CD14-positive monocyte (primary cell): ENCODE results near the gene CLOCK. TPM values are rescaled to one million over a fixed set of nuclear protein-coding genes. Genes with fewer than 3 reads are reported as not detected.

Source experiments
- DNase-seq, 3 donors: peaks; one replicate each; pipeline ENCODE4 v3.0.0-alpha.2; 2011 to 2022
- H2AFZ ChIP-seq: 2 replicates; pipeline ENCODE4 v1.6.0; 2012; ENCODE audit warnings: mild to moderate bottlenecking, low read depth, low read length, inconsistent platforms; ENCODE audit not compliant: insufficient read depth, poor library complexity, severe bottlenecking
- H3K27ac ChIP-seq, 2 donors: 1 replicate in 1 of 2; 2 replicates in 1 of 2; pipeline ENCODE4 v1.5.1; 2012 to 2013; ENCODE audit warnings: low read length in 2 of 2, control low read depth in 1 of 2, inconsistent platforms in 1 of 2, low read depth in 1 of 2, mild to moderate bottlenecking in 1 of 2
- H3K27me3 ChIP-seq, 2 donors: one replicate each; pipeline versions ENCODE4 v1.6.0 to v1.6.1; 2011 to 2013; ENCODE audit warnings: low read length in 2 of 2; ENCODE audit not compliant: control insufficient read depth in 2 of 2, insufficient read depth in 2 of 2
- H3K36me3 ChIP-seq, 2 donors: replicated peaks in 1 of 2; 1 replicate in 1 of 2; 2 replicates in 1 of 2; pipeline versions ENCODE4 v1.5.1 to v1.6.1; 2012 to 2013; ENCODE audit warnings: low read length in 2 of 2, control low read depth in 1 of 2, inconsistent platforms in 1 of 2, mild to moderate bottlenecking in 1 of 2; ENCODE audit not compliant: insufficient read depth in 2 of 2, control insufficient read depth in 1 of 2
- H3K4me1 ChIP-seq, 2 donors: 1 replicate in 1 of 2; 2 replicates in 1 of 2; pipeline versions ENCODE4 v1.5.1 to v1.6.1; 2012 to 2013; ENCODE audit warnings: low read length in 2 of 2, control low read depth in 1 of 2, inconsistent platforms in 1 of 2, mild to moderate bottlenecking in 1 of 2, moderate library complexity in 1 of 2; ENCODE audit not compliant: insufficient read depth in 2 of 2, control insufficient read depth in 1 of 2
- H3K4me2 ChIP-seq: replicated peaks from 2 replicates; pipeline ENCODE3; 2012; ENCODE audit warnings: low read length, moderate library complexity, mild to moderate bottlenecking; ENCODE audit not compliant: poor library complexity, severe bottlenecking; ENCODE audit errors: extremely low read depth
- H3K4me3 ChIP-seq, 3 experiments: fragments of 200-600 bp in 1 of 3; sonication (generic) in 1 of 3; replicated peaks in 1 of 3; 1 replicate in 2 of 3; 2 replicates in 1 of 3; pipeline ENCODE4 v1.5.1; 2011 to 2013; ENCODE audit warnings: low read length in 3 of 3, mild to moderate bottlenecking in 3 of 3, control low read depth in 2 of 3, low read depth in 2 of 3, inconsistent platforms in 1 of 3, moderate library complexity in 1 of 3
- H3K79me2 ChIP-seq: 2 replicates; pipeline ENCODE4 v1.6.0; 2012; ENCODE audit warnings: mild to moderate bottlenecking, control low read depth, inconsistent platforms, low read length, moderate library complexity; ENCODE audit not compliant: insufficient read depth
- H3K9ac ChIP-seq: 2 replicates; pipeline ENCODE4 v1.6.0; 2017; ENCODE audit warnings: low read length, mild to moderate bottlenecking; ENCODE audit not compliant: insufficient read depth, poor library complexity, severe bottlenecking
- H3K9me3 ChIP-seq, 2 donors: replicated peaks in 1 of 2; 1 replicate in 1 of 2; 2 replicates in 1 of 2; pipeline versions ENCODE4 v1.5.1 to v1.6.1; 2012 to 2013; ENCODE audit warnings: low read length in 2 of 2, control low read depth in 1 of 2; ENCODE audit not compliant: control insufficient read depth in 1 of 2, insufficient read depth in 1 of 2
- H4K20me1 ChIP-seq: 2 replicates; pipeline ENCODE4 v1.6.0; 2012; ENCODE audit warnings: mild to moderate bottlenecking, low read length, control low read depth, moderate library complexity; ENCODE audit not compliant: insufficient read depth
- H3K27ac Mint-ChIP-seq, 7 donors: one replicate each; pipeline ENCODE4 v1.8.0; 2020; ENCODE audit warnings: mild to moderate bottlenecking in 7 of 7, mixed read lengths in 7 of 7, moderate library complexity in 6 of 7, inconsistent platforms in 2 of 7
- H3K27me3 Mint-ChIP-seq, 3 donors: one replicate each; pipeline ENCODE4 v1.8.0; 2021 to 2022; ENCODE audit warnings: low read depth in 3 of 3, mild to moderate bottlenecking in 3 of 3, mixed read lengths in 3 of 3, moderate library complexity in 3 of 3, inconsistent platforms in 1 of 3
- H3K36me3 Mint-ChIP-seq, 2 donors: one replicate each; pipeline ENCODE4 v1.8.0; 2020; ENCODE audit warnings: mixed read lengths in 2 of 2, inconsistent platforms in 1 of 2, mild to moderate bottlenecking in 1 of 2
- H3K4me1 Mint-ChIP-seq: one replicate; pipeline ENCODE4 v1.8.0; 2020; ENCODE audit warnings: mild to moderate bottlenecking, mixed read lengths
- H3K4me3 Mint-ChIP-seq, 2 donors: one replicate each; pipeline ENCODE4 v1.8.0; 2020; ENCODE audit warnings: mild to moderate bottlenecking in 2 of 2, mixed read lengths in 2 of 2, moderate library complexity in 1 of 2
- H3K9me3 Mint-ChIP-seq, 7 donors: one replicate each; pipeline ENCODE4 v1.8.0; 2020 to 2022; ENCODE audit warnings: mixed read lengths in 7 of 7, mild to moderate bottlenecking in 6 of 7, moderate library complexity in 6 of 7, inconsistent platforms in 2 of 7
- WGBS: methylation state at CpG from one replicate; pipeline ENCODE4 v1.1.5; 2013; ENCODE audit warnings: missing lambda C conversion rate; ENCODE audit not compliant: insufficient coverage; 5-methylcytosine and 5-hydroxymethylcytosine counted together
- intact Hi-C, 2 donors: fragments of 100-400 bp; cut with micrococcal nuclease; formaldehyde crosslinking; loops; one replicate each; pipeline versions ENCODE4 v1.15.0 to v1.15.1; 2023
- polyA plus RNA-seq, 3 donors: library from polyadenylated mRNA; depleted of rRNA in 1 of 3; unstranded in 2 of 3; stranded (reverse) in 1 of 3; fragments of 300-500 nt in 2 of 3; fragments of >200 nt in 1 of 3; fragmentation: Illumina TruSeq in 2 of 3; gene quantifications; 1 replicate in 2 of 3; 2 replicates in 1 of 3; pipeline ENCODE4 v1.2.3, GENCODE V29; 2012 to 2021
- TF ChIP-seq, protein P1 (sequence below): fragments of 200-600 bp; IDR thresholded peaks from one replicate; pipeline ENCODE4 v1.8.0; 2022; ENCODE audit warnings: antibody characterized with exemption, mild to moderate bottlenecking

The CLOCK gene
- polyA plus RNA-seq, 3 donors, result 1.9 to 3.7 (median 2.9) TPM

DNA sequence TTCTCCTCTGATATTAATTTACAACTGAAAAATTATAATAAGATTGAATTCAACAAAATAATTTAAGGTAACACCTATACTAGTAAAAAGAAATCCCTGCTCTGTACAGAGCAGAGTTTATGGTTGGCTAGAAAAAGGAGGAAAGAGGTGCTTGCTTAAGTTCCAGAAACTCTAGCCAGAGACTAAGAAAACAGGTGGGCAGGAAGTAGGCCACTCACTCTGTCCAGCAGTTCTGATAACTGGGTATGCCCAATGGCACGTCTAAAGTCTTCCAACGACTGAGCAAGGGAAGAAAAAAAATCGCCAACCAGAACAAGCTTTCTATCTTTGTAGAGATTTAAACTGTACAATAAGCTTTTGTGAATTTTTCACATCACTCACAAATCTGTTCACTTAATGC is 108.9 kb downstream of the CLOCK start:
- intact Hi-C loops, result no loop called here
- WGBS, result no CpG with 5 or more reads among the region's 3 CpGs
- TF ChIP-seq, protein P1, sequence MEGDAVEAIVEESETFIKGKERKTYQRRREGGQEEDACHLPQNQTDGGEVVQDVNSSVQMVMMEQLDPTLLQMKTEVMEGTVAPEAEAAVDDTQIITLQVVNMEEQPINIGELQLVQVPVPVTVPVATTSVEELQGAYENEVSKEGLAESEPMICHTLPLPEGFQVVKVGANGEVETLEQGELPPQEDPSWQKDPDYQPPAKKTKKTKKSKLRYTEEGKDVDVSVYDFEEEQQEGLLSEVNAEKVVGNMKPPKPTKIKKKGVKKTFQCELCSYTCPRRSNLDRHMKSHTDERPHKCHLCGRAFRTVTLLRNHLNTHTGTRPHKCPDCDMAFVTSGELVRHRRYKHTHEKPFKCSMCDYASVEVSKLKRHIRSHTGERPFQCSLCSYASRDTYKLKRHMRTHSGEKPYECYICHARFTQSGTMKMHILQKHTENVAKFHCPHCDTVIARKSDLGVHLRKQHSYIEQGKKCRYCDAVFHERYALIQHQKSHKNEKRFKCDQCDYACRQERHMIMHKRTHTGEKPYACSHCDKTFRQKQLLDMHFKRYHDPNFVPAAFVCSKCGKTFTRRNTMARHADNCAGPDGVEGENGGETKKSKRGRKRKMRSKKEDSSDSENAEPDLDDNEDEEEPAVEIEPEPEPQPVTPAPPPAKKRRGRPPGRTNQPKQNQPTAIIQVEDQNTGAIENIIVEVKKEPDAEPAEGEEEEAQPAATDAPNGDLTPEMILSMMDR, result no peak

DNA sequence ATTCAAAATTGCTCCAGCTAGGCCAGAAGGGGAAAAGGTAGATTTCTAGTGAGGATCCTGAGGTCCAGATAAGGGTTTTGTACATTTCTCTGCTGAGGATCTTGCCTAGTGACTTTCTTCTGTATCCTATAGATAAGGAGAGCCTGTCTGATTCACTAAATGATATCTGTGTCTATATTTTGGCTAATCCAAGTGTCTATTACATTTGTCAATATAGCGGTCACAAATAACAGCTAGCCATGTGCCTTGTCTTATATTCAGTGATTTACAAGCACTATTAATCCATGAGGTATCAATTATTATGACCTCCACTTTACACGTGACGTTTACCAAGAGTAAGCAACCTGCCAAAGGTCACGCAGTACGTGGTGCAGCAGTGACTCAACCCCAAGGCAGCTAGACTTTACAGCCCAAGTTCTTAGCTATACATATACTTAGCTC is 109.3 kb downstream of the CLOCK start:
- TF ChIP-seq, protein P1, result no peak
- no peak overlapping the region for H3K9ac ChIP-seq
- H3K36me3 ChIP-seq, result peaks cover 41 to 89% of the 10 kb centered on the region in 2 donors
- no peaks in the 10 kb centered on the region for H3K4me1 ChIP-seq
- H3K79me2 ChIP-seq, result no peaks in the 10 kb centered on the region
- Mint-ChIP-seq H3K27ac (no peak overlapping the region), H3K27me3 (no peaks in the 10 kb centered on the region), H3K36me3 (peaks cover 52 to 61% of the 10 kb centered on the region in 2 donors), H3K4me1 (peaks cover 5% of the 10 kb centered on the region), H3K4me3 (no peak overlapping the region), H3K9me3 (no peaks in the 10 kb centered on the region)
- H3K4me3 ChIP-seq, result no peak overlapping the region
- H3K4me2 ChIP-seq, result no peak overlapping the region
- H4K20me1 ChIP-seq, result peaks cover 38% of the 10 kb centered on the region
- intact Hi-C loops, result no loop called here
- DNase-seq, result no peak
- H3K27me3 ChIP-seq, result no peaks in the 10 kb centered on the region
- no peak overlapping the region for H2AFZ ChIP-seq
- H3K27ac ChIP-seq, result no peak overlapping the region
- 100% methylated on average over 1 of the region's 5 CpGs for WGBS
- no peaks in the 10 kb centered on the region for H3K9me3 ChIP-seq

More for the DNA sequence above, 108.9 kb downstream of the CLOCK start:
- no peak overlapping the region for H3K9ac ChIP-seq
- no peaks in the 10 kb centered on the region for H3K79me2 ChIP-seq
- H3K27ac Mint-ChIP-seq, result peak overlapping the region in 1 of 7 donors; percentile 62
- peaks cover 40 to 89% of the 10 kb centered on the region in 2 donors for H3K36me3 ChIP-seq
- DNase-seq, result no peak
- H3K9me3 ChIP-seq, result no peaks in the 10 kb centered on the region
- no peaks in the 10 kb centered on the region for H3K27me3 ChIP-seq
- no peaks in the 10 kb centered on the region for H3K27me3 Mint-ChIP-seq
- no peak overlapping the region for H3K27ac ChIP-seq
- H3K4me1 ChIP-seq, result no peaks in the 10 kb centered on the region
- no peaks in the 10 kb centered on the region for H3K9me3 Mint-ChIP-seq
- H3K36me3 Mint-ChIP-seq, result peaks cover 53 to 56% of the 10 kb centered on the region in 2 donors
- H3K4me2 ChIP-seq, result no peak overlapping the region
- no peak overlapping the region for H3K4me3 ChIP-seq
- no peak overlapping the region for H3K4me3 Mint-ChIP-seq
- no peak overlapping the region for H2AFZ ChIP-seq
- H4K20me1 ChIP-seq, result peaks cover 34% of the 10 kb centered on the region
- peaks cover 5% of the 10 kb centered on the region for H3K4me1 Mint-ChIP-seq
